B cell (primary cell): ENCODE results near the gene ERAS. TPM values are rescaled to one million over a fixed set of nuclear protein-coding genes. Genes with fewer than 3 reads are reported as not detected.

ENCODE experiments used
- ATAC-seq: fragments of 200-7000 bp; cut with Tn5 transposase; one replicate; pipeline ENCODE4 v1.10.0; 2021; ENCODE audit warnings: low read depth, mild to moderate bottlenecking, moderate number of reproducible peaks, moderate library complexity
- CTCF ChIA-PET: fragments of 350-600 bp; sonication (Branson Sonifier 250); formaldehyde crosslinking; loops from one replicate; lab custom pipeline; 2021; ENCODE audit warnings: antibody characterized with exemption, inconsistent platforms; lab: Charles Lee
- POLR2A ChIA-PET: fragments of 350-600 bp; sonication (Branson Sonifier 250); formaldehyde crosslinking; loops from one replicate; lab custom pipeline; 2021; ENCODE audit warnings: antibody characterized with exemption; lab: Charles Lee
- DNase-seq: peaks from one replicate; pipeline ENCODE4 v3.0.0; 2013
- H2AFZ ChIP-seq: 2 replicates; pipeline ENCODE4 v1.6.1; 2012; ENCODE audit warnings: mild to moderate bottlenecking, low read depth, low read length; ENCODE audit not compliant: insufficient read depth, poor library complexity, severe bottlenecking
- H3K27ac ChIP-seq, 2 donors: 1 replicate in 1 of 2; 2 replicates in 1 of 2; pipeline ENCODE4 v1.5.1; 2012 to 2013; ENCODE audit warnings: low read length in 2 of 2, mild to moderate bottlenecking in 2 of 2, moderate library complexity in 1 of 2
- H3K27me3 ChIP-seq, 4 experiments: fragments of 200-600 bp in 1 of 4; sonication (generic) in 1 of 4; replicated peaks in 1 of 4; 1 replicate in 2 of 4; 2 replicates in 2 of 4; pipeline versions ENCODE4 v1.6.1 to v1.7.0; 2013 to 2016; ENCODE audit warnings: low read length in 3 of 4, mild to moderate bottlenecking in 2 of 4, mixed read lengths in 1 of 4, moderate library complexity in 1 of 4; ENCODE audit not compliant: insufficient read depth in 4 of 4, control insufficient read depth in 3 of 4; ENCODE audit errors: control extremely low read depth in 1 of 4
- H3K36me3 ChIP-seq, 2 experiments: replicated peaks in 1 of 2; 1 replicate in 1 of 2; 2 replicates in 1 of 2; pipeline versions ENCODE4 v1.6.1 to v1.7.1; 2013; ENCODE audit warnings: low read length in 1 of 2; ENCODE audit not compliant: insufficient read depth in 2 of 2, control insufficient read depth in 1 of 2; ENCODE audit errors: control extremely low read depth in 1 of 2, extremely low read depth in 1 of 2
- H3K4me1 ChIP-seq, 2 donors: fragments of 200-600 bp in 1 of 2; sonication (generic) in 1 of 2; 1 replicate in 1 of 2; 2 replicates in 1 of 2; pipeline versions ENCODE4 v1.5.1 to v1.6.1; 2013 to 2017; ENCODE audit warnings: low read length in 2 of 2; ENCODE audit not compliant: control insufficient read depth in 2 of 2, insufficient read depth in 2 of 2
- H3K4me2 ChIP-seq: replicated peaks from 2 replicates; pipeline ENCODE3; 2012; ENCODE audit warnings: mild to moderate bottlenecking, low read depth, low read length; ENCODE audit not compliant: poor library complexity, severe bottlenecking
- H3K4me3 ChIP-seq, 5 experiments: fragments of 200-600 bp in 1 of 5; sonication (generic) in 1 of 5; 1 replicate in 3 of 5; 2 replicates in 2 of 5; pipeline versions ENCODE4 v1.5.1 to v1.7.0; 2011 to 2016; ENCODE audit warnings: low read length in 4 of 5, mild to moderate bottlenecking in 4 of 5, low read depth in 2 of 5, control low read depth in 1 of 5, moderate library complexity in 1 of 5; ENCODE audit not compliant: insufficient read depth in 1 of 5; ENCODE audit errors: control extremely low read depth in 1 of 5, extremely low read depth in 1 of 5
- H3K79me2 ChIP-seq: fragments of 200-600 bp; sonication (generic); one replicate; pipeline ENCODE4 v1.6.0; 2016; ENCODE audit warnings: low read length; ENCODE audit not compliant: control insufficient read depth, insufficient read depth
- H3K9ac ChIP-seq: fragments of 200-600 bp; sonication (generic); 2 replicates; pipeline ENCODE4 v1.6.1; 2017; ENCODE audit warnings: mild to moderate bottlenecking, low read length, moderate library complexity
- H3K9me3 ChIP-seq, 3 donors: one replicate each; pipeline versions ENCODE4 v1.6.1 to v1.7.1; 2013; ENCODE audit warnings: low read length in 2 of 3; ENCODE audit not compliant: control insufficient read depth in 2 of 3, insufficient read depth in 1 of 3; ENCODE audit errors: control extremely low read depth in 1 of 3
- H4K20me1 ChIP-seq: 2 replicates; pipeline ENCODE4 v1.6.0; 2012; ENCODE audit warnings: mild to moderate bottlenecking, low read length; ENCODE audit not compliant: insufficient read depth, control insufficient read depth, poor library complexity, severe bottlenecking
- H3K27ac Mint-ChIP-seq: one replicate; pipeline ENCODE4 v1.8.0; 2021; ENCODE audit warnings: mixed read lengths
- H3K27me3 Mint-ChIP-seq: one replicate; pipeline ENCODE4 v1.8.0; 2021; ENCODE audit warnings: mixed read lengths
- H3K4me1 Mint-ChIP-seq: one replicate; pipeline ENCODE4 v1.8.0; 2021; ENCODE audit warnings: mixed read lengths
- H3K4me3 Mint-ChIP-seq: one replicate; pipeline ENCODE4 v1.8.0; 2021; ENCODE audit warnings: mixed read lengths
- H3K9me3 Mint-ChIP-seq: one replicate; pipeline ENCODE4 v1.8.0; 2022; ENCODE audit warnings: mixed read lengths; ENCODE audit not compliant: insufficient read depth
- CTCF ChIP-seq: fragments of 200-600 bp; IDR thresholded peaks from one replicate; pipeline ENCODE4 v1.8.0; 2022; ENCODE audit warnings: antibody characterized with exemption, mild to moderate bottlenecking
- EZH2 ChIP-seq: IDR thresholded peaks from 2 replicates; pipeline ENCODE4 v1.6.1; 2012; ENCODE audit warnings: borderline replicate concordance, low read depth, mild to moderate bottlenecking, moderate library complexity, low read length; ENCODE audit not compliant: insufficient read depth, poor library complexity, severe bottlenecking
- WGBS: methylation state at CpG from one replicate; pipeline ENCODE4 v1.1.5; 2013; ENCODE audit warnings: missing lambda C conversion rate; ENCODE audit not compliant: insufficient coverage; 5-methylcytosine and 5-hydroxymethylcytosine counted together
- intact Hi-C: fragments of 100-400 bp; cut with micrococcal nuclease; formaldehyde crosslinking; loops from one replicate; pipeline ENCODE4 v1.10.0; 2022
- polyA plus RNA-seq: library from polyadenylated mRNA; depleted of rRNA; stranded (reverse); fragments of >200 nt; gene quantifications from 2 replicates; pipeline ENCODE4 v1.2.3, GENCODE V29; 2012
- total RNA-seq, 2 donors: library from RNA; stranded (reverse); fragments of 120-200 nt in 1 of 2; gene quantifications; 1 replicate in 1 of 2; 2 replicates in 1 of 2; pipeline versions ENCODE4 v1.2.3 to v1.2.4, GENCODE V29; 2013 to 2022

The ERAS gene
- total and polyA plus RNA-seq, 2 donors (not counting 1 experiment from before 2014, with no cell fraction given) = 0.09 TPM; not detected in 1

GRCh38 chrX:48785540-48786214, 40.6 kb upstream of the ERAS start:
- no peak overlapping the region for H3K4me3 Mint-ChIP-seq
- 93% methylated on average over 6 of the region's 16 CpGs for WGBS
- H3K4me1 Mint-ChIP-seq = no peaks in the 10 kb centered on the region
- intact Hi-C loops = no loop called here
- no peak overlapping the region for H2AFZ ChIP-seq
- H3K9me3 Mint-ChIP-seq = no peaks in the 10 kb centered on the region
- H3K9ac ChIP-seq = no peak overlapping the region
- ChIA-PET CTCF (no interaction called here), POLR2A (no interaction called here)
- H3K4me3 ChIP-seq = no peak overlapping the region
- TF ChIP-seq CTCF (no peak), EZH2 (no peak)
- H3K27me3 Mint-ChIP-seq = peaks cover 12% of the 10 kb centered on the region
- no peaks in the 10 kb centered on the region for H3K4me1 ChIP-seq
- no peaks in the 10 kb centered on the region for H3K9me3 ChIP-seq
- ATAC-seq (no peak), DNase-seq (no peak)
- no peaks in the 10 kb centered on the region for H3K27me3 ChIP-seq
- no peaks in the 10 kb centered on the region for H3K36me3 ChIP-seq
- H3K79me2 ChIP-seq = no peaks in the 10 kb centered on the region
- no peak overlapping the region for H3K4me2 ChIP-seq
- H3K27ac Mint-ChIP-seq = no peak overlapping the region
- H4K20me1 ChIP-seq = no peaks in the 10 kb centered on the region
- H3K27ac ChIP-seq = no peak overlapping the region

GRCh38 chrX:48786341-48786800, 39.9 kb upstream of the ERAS start, which contains the start of gene GATA1:
Gene GATA1, plus strand, starts transcription at chrX:48786590. Its CDS starts 4,520 bp downstream, at chrX:48791110.
- intact Hi-C loops = no loop called here
- POLR2A ChIA-PET = no interaction called here
- no peak within 1 kb of the TSS for H2AFZ ChIP-seq
- Mint-ChIP-seq H3K27ac (no peak within 1 kb of the TSS), H3K27me3 (peaks cover 12% of the 10 kb centered on the region), H3K9me3 (no peaks in the 10 kb centered on the region), H3K4me1 (no peaks in the 10 kb centered on the region), H3K4me3 (no peak within 1 kb of the TSS)
- H3K36me3 ChIP-seq = no peaks in the 10 kb centered on the region
- DNase-seq (no peak), ATAC-seq (no peak)
- no peaks in the 10 kb centered on the region for H3K9me3 ChIP-seq
- no peak within 1 kb of the TSS for H3K4me3 ChIP-seq
- 87% methylated on average over 3 of the region's 7 CpGs for WGBS
- H4K20me1 ChIP-seq = no peaks in the 10 kb centered on the region
- H3K27me3 ChIP-seq = no peaks in the 10 kb centered on the region
- CTCF ChIA-PET = no interaction called here
- H3K79me2 ChIP-seq = no peaks in the 10 kb centered on the region
- no peaks in the 10 kb centered on the region for H3K4me1 ChIP-seq
- H3K27ac ChIP-seq = no peak within 1 kb of the TSS
- no peak within 1 kb of the TSS for H3K4me2 ChIP-seq
- H3K9ac ChIP-seq = no peak within 1 kb of the TSS
- TF ChIP-seq EZH2 = no peak
- TF ChIP-seq CTCF = no peak
